Inferior parietal cortex (tissue), 1 donor: Measurements from ENCODE around the gene RPSA.
"Not testable (repeated sequence)": the region's sequence is repeated elsewhere in the genome, so short reads cannot be mapped to it uniquely, and the experiment has no call there.

Experiments used
- DNase-seq: peaks from one replicate; pipeline ENCODE4 v3.0.0-alpha.2; 2016; ENCODE audit errors: extremely low spot score

The RPSA gene

DNA sequence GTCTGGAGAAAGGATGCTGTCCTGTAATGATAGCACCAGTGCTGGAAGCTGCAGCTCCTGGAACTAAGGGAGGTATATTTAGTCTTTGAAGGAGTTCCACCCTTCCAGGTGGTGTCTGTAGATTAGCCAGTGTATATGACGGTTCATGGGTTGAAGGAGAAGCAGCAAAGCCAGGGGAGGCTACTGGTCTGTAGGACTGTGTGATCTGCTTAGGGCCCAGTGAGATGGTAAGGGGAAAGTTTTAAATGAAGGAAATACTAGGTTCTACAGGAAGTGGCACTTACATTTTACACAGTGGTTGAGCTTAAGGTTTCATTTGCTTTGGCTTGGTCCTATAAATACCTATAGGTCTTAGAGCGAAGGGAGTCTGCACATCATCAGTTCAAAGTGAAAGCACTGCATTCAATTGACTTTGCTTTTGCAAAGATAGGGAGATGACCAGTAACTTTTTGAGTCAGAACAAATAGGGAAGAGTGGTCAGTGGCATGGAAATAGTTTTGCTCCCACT lies 17.7 kb upstream of the RPSA start:
- DNase-seq = peak; percentile 13

DNA sequence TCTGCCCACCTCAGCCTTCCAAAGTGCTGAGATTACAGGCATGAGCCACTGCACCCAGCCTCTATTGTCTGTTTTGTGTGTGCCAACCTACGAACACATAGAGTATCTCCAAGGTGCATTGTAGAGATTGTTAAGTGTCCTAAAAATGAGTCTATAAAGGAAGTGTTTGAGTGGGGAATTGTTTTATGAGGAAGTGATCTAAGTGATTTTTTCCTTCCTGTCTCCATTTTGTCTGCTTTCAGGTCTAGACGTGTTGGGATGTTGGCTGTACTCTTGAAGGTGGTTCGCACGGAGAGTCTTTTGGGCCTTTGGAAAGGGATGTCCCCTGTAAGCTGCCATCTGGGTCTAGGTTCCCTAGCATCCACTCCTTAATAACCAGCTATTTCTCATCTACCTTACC lies 16.3 kb upstream of the RPSA start:
- DNase-seq = no peak

DNA sequence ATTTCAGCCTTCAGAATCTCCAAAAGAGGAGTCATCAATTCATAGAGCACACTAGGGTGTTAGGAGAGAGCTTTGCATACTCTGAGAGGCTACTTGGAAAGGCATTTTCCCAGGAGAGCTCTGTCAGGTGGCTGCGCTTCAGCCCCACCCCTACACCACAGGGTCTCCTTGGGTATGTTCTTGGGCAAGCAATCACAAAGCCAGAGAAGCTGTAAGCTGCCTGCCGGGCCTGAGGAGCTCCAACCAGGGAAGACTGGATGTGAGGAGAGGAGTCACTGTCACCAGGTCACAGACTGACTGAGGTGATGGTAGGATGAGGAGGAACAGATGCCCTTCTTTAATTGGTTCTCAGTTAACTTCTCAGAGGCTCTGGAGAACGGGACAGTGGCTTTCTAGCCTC lies 9.8 kb upstream of the RPSA start:
- no peak for DNase-seq

DNA sequence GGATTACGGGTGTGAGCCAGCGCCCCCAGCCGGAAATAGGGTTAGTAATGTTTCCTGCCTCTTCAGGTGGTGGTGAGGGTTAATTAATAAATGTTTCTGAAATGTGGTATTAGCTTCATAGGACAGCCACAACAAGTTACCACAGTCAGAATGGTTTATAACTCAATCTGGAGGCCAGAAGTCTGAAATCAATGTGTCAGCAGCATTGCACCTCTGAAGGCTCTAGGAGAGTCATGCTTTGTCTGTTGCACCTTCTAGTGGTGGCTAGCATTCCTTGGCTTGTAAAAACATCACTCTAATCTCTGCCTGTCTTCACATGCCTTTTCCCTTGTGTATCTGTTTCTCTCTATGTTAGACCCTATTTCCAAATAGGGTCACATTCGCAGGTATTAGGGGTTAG lies 7.8 kb upstream of the RPSA start:
- no peak for DNase-seq

DNA sequence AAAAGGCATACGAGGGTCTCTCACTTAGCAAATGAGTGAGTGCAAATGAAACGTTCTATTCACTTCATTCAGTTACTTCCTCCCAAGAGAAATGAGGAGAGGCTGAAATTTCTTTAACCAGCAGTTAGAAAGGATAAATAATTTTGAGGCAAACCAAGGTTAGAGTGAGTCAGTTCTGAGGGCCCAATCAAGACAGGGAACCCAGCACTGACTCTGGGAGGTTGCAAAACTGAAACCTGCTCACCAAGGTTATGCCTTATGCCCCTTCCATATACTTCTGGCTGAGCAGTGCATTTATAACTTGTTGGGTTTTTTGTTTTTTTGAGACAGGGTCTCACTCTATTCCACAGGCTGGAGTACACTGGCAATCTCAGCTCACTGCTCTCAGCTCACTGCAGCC lies 4.5 kb upstream of the RPSA start:
- no peak for DNase-seq

DNA sequence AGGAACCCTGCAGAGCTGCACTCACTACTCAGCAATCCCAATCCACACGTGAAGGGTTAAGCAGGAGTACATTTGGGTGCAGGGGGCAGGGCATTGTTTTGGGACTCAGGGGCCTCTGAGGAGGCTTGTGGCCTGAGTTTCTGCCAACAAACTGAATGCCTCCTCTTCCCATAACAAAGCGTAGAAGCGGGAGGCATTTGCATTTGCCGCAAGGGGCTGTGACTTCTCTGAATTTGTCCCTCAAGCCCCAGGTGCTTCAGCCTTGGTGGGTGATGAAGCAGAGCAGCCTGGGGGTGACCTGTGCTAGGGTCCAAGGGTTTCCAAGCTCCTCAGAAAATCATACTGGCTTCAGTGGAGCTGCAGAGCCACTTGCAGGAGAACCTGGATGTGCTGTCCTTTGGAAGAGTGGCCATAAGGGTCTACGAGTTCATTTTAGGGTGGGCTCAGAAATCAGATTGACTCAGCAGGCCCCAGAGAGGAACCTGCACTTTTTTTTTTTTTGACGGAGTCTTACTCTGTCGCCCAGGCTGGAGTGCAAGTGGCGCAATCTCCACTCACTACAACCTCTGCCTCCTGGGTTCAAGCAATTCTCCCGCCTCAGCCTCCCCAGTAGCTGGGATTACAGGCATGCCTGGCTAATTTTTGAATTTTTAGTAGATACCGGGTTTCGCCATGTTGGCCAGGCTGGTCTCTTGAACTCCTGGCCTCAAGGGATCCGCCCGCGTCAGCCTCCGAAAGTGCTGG lies 1.4 kb upstream of the RPSA start:
- DNase-seq = no peak

DNA sequence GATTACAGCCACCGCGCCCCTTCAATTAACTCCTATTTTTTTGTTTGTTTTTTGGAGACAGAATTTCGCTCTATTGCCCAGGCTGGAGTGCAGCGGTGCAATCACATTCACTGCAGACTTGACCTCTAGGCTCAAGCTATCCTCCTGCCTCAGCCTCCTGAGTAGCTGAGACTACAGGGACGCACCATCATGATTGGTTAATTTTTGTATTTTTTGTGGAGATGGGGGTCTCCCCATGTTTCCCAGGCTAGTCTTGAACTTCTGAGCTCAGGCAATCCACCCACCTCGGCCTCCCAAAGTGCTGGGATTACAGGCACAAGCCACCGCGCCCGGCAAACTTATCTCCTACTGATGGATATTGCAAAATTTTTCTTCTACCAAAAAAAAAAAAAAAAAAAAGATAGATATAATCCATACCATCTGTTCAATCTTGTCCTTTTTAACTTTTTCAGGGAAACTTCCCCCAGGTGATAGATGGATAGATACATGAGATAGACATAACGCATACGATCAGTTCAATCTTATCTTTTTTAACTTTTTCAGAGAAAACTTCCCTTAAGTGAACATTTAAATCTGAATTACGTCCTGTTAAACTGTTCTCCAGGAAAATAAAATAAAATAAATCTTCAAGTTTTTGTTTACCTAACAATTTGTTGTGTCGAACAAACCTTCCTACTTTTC lies 693 bp upstream of the RPSA start:
- DNase-seq = no peak

DNA sequence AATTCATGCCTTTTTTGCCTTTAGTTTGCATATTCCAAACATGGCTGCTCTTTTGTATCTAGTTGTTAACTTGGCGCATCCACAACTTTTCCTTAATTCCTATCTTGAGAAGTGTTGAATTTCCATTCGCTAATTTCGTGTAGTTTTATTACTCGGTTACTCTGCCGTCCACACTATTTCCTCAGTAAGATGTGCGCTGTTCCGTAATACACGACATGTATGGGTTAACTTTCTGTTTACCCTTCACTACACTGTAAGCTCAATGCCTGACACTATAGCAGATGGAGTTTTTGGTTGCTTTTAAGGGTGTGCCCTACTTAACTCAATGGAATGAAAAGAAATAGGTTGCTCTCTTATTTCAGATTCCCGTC lies 724 bp downstream of the RPSA start:
- DNase-seq = no peak

DNA sequence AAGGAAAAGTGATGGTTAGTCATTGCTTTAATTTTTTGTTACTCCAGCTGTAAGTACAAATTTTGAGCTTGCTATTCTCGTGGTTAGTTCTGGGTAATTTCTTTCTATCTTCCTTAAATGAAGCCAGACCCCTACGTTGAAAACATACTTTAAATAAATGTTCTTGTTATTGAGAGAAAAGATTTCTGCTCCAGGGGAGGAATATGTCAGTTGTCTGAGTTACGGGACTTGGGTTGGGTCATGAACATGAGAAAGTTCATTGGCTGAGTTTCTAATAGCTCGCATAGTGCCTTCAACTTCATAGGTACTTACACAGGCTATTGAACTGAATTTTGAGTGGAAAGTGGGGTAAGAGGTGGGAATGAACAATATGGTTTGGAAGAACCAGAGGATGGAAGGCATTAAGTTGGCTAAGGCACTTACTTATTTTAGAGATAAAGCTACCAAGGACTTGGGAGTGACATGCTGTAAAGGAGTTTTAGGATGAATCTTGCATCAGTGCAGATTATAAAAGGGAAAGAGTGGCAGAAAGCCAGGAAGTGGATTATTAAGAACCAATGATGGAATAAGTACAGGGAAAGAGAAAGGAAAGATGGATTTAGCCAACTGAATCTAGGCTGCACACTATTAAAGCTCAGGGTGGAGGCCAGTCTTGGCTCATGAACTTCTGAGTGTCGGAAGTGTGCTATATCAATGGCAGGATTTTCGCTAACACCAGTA lies 1.4 kb downstream of the RPSA start:
- no peak for DNase-seq

DNA sequence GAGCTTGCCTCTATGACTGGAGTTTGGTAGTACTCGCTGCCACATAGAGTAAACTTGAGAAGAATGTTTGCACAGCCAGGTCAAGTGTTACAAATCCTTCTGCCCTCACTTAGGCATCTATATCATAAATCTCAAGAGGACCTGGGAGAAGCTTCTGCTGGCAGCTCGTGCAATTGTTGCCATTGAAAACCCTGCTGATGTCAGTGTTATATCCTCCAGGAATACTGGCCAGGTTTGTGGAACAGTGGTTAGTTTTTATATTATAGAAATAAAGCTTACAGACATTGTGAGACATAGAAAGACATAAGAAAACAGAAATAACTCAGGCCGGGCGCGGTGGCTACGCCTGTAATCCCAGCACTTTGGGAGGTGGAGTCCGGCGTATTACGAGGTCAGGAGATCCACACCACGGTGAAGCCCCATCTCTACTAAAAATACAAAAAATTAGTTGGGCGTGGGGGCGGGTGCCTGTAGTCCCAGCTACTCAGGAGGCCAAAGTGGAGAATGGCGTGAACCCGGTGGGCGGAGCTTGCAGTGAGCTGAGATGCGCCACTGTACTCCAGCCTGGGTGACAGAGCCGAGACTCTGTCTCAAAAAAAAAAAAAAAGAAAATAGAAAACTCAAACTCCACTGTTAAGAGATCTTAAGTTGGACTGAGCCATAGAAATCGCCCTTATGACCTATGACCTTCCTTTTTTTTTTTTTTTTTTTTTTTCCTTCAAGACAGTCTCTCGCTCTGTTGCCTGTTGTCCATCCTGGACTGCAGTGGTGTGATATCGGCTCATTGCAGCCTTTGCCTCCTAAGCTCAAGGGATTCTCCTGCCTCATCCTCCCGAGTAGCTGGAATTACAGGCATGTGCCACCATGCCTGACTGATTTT lies 2.2 kb downstream of the RPSA start:
- DNase-seq = no peak

DNA sequence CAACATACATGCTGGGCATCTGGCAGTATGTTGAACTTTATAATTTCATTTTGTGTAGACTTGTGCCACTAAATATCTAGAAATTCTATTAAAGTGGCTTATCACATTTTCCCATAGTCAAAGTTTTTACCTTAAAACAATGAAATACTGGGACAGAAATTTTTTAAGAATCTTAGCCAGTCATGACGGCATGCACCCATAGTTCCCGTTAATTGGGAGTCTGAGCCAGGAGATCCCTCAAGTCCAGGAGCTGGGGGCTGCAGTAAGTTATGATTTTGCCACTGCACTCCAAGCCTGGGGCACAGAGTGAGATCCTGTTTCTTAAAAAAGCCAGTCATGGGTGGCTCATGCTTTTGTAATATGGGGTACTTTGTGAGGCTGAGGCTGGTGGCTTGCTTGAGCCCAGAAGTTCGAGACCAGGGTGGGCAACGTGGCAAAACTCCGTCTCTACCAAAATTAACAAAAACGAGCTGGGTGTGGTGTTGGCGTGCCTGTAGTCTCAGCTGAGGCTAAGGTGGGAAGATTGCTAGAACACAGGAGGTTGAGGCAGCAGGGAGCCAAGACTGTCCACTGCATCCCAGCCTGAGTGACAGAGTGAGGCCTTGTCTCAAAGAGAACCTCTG lies 3.1 kb downstream of the RPSA start:
- no peak for DNase-seq

DNA sequence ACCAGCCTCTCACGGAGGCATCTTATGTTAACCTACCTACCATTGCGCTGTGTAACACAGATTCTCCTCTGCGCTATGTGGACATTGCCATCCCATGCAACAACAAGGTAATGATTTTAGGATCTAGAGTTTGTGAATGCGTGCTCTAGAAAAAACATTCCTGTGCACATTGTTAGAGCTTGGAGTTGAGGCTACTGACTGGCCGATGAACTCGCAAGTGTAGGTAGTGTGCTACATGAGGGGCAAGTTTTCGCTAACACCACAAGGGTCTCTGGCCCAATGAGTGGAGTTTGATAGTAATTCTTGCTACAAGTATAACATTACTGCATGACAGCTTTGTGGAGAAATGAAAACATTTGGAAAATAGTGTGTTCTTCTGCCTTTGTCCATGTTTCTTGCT lies 4.4 kb downstream of the RPSA start:
- no peak for DNase-seq

DNA sequence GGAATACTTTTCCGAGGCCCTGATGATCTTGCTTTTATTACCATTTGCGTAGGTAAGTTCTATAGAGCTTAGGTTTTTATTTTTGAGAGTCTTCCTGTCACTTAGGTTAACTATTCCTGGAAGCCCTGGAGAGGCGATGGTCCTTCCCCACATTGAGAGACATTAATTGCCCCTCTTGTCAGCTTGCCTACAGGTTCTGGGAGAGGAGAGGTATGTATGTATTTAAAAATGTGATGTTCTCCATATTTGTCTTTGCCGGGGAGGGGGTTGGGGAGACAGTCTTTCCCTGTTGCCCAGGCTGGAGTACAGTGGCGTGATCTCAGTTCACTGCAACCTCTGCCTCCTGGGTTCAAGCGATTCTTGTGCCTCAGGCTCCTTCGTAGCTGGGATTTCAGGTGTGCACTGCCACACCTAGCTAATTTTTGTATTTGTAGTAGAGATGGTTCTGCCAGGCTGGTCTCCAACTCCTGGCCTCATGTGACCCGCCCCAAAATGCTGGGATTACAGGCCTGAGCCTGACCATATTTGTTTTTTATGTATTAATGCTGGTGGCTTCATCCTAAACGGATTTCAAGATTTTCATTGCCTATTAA lies 6.2 kb downstream of the RPSA start:
- no peak for DNase-seq

DNA sequence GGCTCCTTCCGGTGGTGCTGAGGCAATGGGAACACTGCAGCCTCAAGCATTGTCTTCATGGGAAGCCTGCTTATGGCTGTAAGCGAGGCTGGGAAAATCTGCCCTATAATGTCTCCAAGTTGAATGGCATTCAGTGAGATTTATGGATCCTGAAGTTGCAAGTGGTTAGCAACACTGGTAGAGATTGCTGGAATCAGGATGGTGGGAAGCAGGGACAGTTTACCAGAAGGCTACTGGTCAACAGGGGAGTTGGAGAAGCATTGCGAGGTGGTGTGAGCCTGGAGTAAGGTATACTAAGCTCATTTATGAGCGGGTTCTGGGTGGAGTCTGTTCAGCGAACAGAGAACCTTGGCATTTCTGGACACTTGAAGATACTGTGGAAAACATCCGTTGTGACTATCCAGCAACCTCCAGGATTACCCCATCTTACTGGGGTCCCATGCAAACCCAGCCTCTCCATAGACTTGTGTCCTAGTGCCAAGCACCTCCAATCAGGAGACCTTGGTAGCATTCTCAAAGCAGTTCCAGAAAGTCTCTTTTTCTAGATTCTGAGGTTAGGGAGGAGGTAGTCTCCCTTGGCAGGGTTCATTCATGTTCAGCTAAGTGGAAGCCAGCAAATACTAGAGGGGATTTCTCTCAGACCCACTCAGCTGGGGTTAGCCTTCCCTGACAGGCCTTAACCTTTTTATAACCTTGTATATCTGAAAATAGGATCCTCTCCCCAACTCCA lies 7.3 kb downstream of the RPSA start:
- no peak for DNase-seq

DNA sequence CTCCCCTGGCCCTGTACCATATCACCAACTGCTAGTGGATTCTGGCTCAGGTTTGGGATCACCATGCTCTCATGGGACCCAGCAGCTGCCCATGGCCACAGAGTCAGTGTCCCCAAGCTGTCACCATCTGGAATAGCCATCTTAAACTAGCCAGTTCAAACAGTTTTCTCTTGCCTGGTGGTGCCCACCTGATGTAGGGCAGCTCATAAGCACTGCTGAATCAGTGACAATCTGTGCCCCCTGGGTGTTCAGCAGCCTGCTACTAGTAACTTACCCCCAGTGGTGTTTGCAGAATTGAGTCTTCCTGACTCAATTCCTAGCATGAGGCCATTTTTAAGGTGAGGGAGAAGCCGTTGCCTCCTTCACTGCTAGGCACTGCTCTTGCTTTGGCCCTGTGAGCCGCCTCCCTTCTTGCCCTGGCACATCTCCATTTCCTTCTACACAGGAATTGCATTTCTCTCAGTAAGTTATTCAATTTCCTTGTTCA lies 7.9 kb downstream of the RPSA start:
- DNase-seq = no peak

DNA sequence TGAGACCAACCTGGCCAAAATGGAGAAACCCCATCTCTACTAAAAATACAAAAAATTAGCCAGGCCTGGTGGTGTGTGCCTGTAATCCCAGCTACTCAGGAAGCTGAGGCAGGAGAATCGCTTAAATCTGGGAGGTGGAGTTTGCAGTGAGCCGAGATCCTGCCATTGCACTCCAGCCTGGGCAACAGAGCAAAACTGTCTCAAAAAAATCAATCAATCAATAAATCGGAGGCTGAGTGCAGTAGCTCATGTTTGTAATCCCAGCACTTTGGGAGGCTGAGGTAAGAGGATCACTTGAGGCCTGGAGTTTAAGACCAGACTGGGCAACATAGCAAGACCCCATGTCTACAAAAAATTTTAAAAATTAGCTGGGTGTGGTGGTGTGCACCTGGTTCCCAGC lies 8.8 kb downstream of the RPSA start:
- not testable (repeated sequence) for DNase-seq

DNA sequence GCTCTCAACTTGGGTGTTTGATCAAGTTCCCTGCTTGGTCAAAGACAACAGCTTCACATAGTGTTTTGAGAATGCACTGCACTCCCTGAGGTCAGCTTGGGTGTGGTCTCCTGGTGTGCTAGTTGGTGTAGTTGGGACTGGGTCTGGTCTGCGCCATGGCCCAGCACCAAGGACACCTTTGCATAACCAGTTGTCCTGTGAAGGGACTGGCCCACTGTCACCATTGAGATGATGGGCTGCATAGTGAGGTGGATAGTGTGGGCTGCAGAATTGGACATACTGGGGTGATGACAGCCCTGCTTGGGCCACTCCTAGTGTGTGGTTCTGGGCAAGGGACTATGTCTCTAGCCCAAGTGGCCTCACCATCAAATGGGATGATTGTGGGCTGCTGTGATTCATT lies 9.5 kb downstream of the RPSA start:
- no peak for DNase-seq

DNA sequence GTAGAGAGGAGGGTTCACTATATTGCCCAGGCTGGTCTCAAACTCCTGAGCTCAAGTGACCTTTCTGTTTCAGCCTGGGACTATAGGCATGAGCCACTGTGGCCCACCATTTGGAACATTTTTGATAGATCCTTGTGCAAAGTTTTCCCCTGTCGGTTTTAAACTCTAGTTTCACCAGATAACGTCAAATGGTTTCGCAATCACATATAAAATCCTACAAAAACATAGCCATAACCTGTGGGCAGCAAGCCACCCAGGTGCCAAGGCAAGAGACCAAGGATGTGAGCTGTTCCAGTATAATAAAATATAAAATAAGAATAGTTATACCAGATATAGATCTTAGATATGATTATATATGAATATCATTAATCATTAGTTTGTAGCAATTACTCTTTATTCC lies 10.5 kb downstream of the RPSA start:
- not testable (repeated sequence) for DNase-seq

DNA sequence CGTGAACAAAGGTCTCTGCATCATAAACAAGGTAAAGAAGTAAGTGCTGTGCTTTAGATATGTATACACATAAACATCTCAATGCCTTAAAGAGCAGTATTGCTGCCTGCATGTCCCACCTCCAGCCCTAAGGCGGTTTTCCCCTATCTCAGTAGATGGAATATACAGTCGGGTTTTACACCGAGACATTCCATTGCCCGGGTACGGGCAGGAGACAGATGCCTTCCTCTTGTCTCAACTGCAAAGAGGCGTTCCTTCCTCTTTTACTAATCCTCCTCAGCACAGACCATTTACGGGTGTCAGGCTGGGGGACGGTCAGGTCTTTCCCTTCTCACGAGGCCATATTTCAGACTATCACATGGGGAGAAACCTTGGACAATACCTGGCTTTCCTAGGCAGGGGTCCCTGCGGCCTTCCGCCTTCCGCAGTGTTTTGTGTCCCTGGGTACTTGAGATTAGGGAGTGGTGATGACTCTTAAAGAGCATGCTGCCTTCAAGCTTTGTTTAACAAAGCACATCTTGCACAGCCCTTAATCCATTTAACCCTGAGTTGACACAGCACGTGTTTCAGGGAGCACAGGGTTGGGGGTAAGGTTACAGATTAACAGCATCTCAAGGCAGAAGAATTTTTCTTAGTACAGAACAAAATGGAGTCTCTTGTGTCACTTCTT lies 12.2 kb downstream of the RPSA start:
- DNase-seq = not testable (repeated sequence)
